ENCODE measurements around the gene MALSU1.

- no peak for TF ChIP-seq POLR2AphosphoS5 (IDR thresholded peaks at IDR 0.05; ENCODE audit: borderline replicate concordance, low read depth, low read length)
- TF ChIP-seq EZH2 (IDR thresholded peaks at IDR 0.05) = no peak
These were observed 42.4 kb upstream of the MALSU1 start for GRCh38 chr7:23256731-23257130.

Data from SK-N-MC (cell line).